Measurements from ENCODE around the gene BAZ2B.

GRCh38 chr2:159617100-159617499, 752 bp upstream of the BAZ2B start:
- TF ChIP-seq, protein P1, sequence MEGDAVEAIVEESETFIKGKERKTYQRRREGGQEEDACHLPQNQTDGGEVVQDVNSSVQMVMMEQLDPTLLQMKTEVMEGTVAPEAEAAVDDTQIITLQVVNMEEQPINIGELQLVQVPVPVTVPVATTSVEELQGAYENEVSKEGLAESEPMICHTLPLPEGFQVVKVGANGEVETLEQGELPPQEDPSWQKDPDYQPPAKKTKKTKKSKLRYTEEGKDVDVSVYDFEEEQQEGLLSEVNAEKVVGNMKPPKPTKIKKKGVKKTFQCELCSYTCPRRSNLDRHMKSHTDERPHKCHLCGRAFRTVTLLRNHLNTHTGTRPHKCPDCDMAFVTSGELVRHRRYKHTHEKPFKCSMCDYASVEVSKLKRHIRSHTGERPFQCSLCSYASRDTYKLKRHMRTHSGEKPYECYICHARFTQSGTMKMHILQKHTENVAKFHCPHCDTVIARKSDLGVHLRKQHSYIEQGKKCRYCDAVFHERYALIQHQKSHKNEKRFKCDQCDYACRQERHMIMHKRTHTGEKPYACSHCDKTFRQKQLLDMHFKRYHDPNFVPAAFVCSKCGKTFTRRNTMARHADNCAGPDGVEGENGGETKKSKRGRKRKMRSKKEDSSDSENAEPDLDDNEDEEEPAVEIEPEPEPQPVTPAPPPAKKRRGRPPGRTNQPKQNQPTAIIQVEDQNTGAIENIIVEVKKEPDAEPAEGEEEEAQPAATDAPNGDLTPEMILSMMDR (IDR thresholded peaks at IDR 0.05 in 8 of 11, conservative IDR thresholded peaks at IDR 0.05 in 3 of 11), result no peak
- TF ChIP-seq POLR2A (IDR thresholded peaks at IDR 0.05), result no peak
